IMR-90 (cell line): ENCODE data around the gene RPL21. TPM values are rescaled to one million over a fixed set of nuclear protein-coding genes. Genes with fewer than 3 reads are reported as not detected.

Experiments
- ATAC-seq: fragments of 200-7000 bp; cut with Tn5 transposase; 2 replicates; pipeline ENCODE4 v1.9.1; 2020; ENCODE audit warnings: low read depth, mild to moderate bottlenecking, moderate library complexity
- BruUV-seq: library from RNA; stranded (reverse); fragments of 400-500 nt; replicated peaks from 2 replicates; lab custom pipeline; 2021; lab: Mats Ljungman, UMichigan
- CTCF ChIA-PET: fragments of 300-600 bp; formaldehyde crosslinking; extraction: SDS; loops from one replicate; lab custom pipeline; 2021; ENCODE audit warnings: antibody characterized with exemption; lab: Yijun Ruan, JAX
- POLR2A ChIA-PET: fragments of 300-600 bp; sonication (Branson Sonifier 250); formaldehyde crosslinking; loops from one replicate; lab custom pipeline; 2022; ENCODE audit warnings: antibody characterized with exemption; ENCODE audit not compliant: unreplicated experiment; lab: Charles Lee
- DNase-seq: peaks from one replicate; pipeline ENCODE4 v3.0.0; 2013
- H2AFZ ChIP-seq: replicated peaks from 2 replicates; pipeline ENCODE3; 2013; ENCODE audit warnings: low read length, mild to moderate bottlenecking; ENCODE audit not compliant: poor library complexity
- H2AK5ac ChIP-seq: 2 replicates; pipeline ENCODE4 v1.6.1; 2013; ENCODE audit warnings: low read depth, low read length, inconsistent platforms
- H2AK9ac ChIP-seq: replicated peaks from 2 replicates; pipeline ENCODE3; 2013; ENCODE audit warnings: mild to moderate bottlenecking, low read depth, low read length, moderate library complexity; ENCODE audit not compliant: poor library complexity
- H2BK120ac ChIP-seq: 2 replicates; pipeline ENCODE4 v1.6.1; 2013; ENCODE audit warnings: low read depth, low read length, inconsistent platforms
- H2BK15ac ChIP-seq: 3 replicates; pipeline ENCODE4 v1.6.1; 2013; ENCODE audit warnings: low read depth, low read length, inconsistent platforms
- H2BK20ac ChIP-seq: 2 replicates; pipeline ENCODE4 v1.6.1; 2013; ENCODE audit warnings: low read depth, mild to moderate bottlenecking, inconsistent platforms, low read length, moderate library complexity
- H2BK5ac ChIP-seq: 2 replicates; pipeline ENCODE4 v1.6.1; 2013; ENCODE audit warnings: mild to moderate bottlenecking, low read depth, low read length, inconsistent platforms; ENCODE audit not compliant: poor library complexity, severe bottlenecking
- H3K14ac ChIP-seq: replicated peaks from 2 replicates; pipeline ENCODE4 v1.6.1; 2013; ENCODE audit warnings: low read depth, low read length, inconsistent platforms
- H3K18ac ChIP-seq: 2 replicates; pipeline ENCODE4 v1.6.1; 2013; ENCODE audit warnings: low read depth, low read length, control low read depth
- H3K23ac ChIP-seq: 2 replicates; pipeline ENCODE4 v1.6.1; 2013; ENCODE audit warnings: low read depth, low read length, inconsistent platforms
- H3K27ac ChIP-seq: 2 replicates; pipeline ENCODE4 v1.5.1; 2013; ENCODE audit warnings: mild to moderate bottlenecking, control low read depth, low read length; ENCODE audit not compliant: insufficient read depth
- H3K27me3 ChIP-seq: 2 replicates; pipeline ENCODE4 v1.6.1; 2013; ENCODE audit warnings: low read length; ENCODE audit not compliant: control insufficient read depth, insufficient read depth
- H3K36me3 ChIP-seq: 2 replicates; pipeline ENCODE4 v1.6.1; 2013; ENCODE audit warnings: low read length, mixed read lengths; ENCODE audit not compliant: control insufficient read depth, insufficient read depth
- H3K4ac ChIP-seq: 2 replicates; pipeline ENCODE4 v1.6.1; 2013; ENCODE audit warnings: low read depth, low read length, inconsistent platforms
- H3K4me1 ChIP-seq: 2 replicates; pipeline ENCODE4 v1.6.1; 2013; ENCODE audit warnings: low read length, mixed read lengths; ENCODE audit not compliant: control insufficient read depth, insufficient read depth
- H3K4me2 ChIP-seq: 2 replicates; pipeline ENCODE4 v1.6.1; 2013; ENCODE audit warnings: low read depth, mild to moderate bottlenecking, control low read depth, low read length, moderate library complexity
- H3K4me3 ChIP-seq: 2 replicates; pipeline ENCODE4 v1.5.1; 2013; ENCODE audit warnings: low read depth, mild to moderate bottlenecking, control low read depth, low read length, moderate library complexity; ENCODE audit not compliant: insufficient read depth
- H3K56ac ChIP-seq: 2 replicates; pipeline ENCODE4 v1.6.1; 2013; ENCODE audit warnings: low read length, inconsistent platforms; ENCODE audit not compliant: insufficient read depth; ENCODE audit errors: extremely low read depth
- H3K79me1 ChIP-seq, 2 experiments: 2 replicates each; pipeline ENCODE4 v1.6.1; 2013; ENCODE audit warnings: low read length in 2 of 2, inconsistent platforms in 1 of 2, low read depth in 1 of 2
- H3K9ac ChIP-seq: 2 replicates; pipeline ENCODE4 v1.6.1; 2013; ENCODE audit warnings: low read depth, low read length, control low read depth
- H3K9me1 ChIP-seq: 2 replicates; pipeline ENCODE4 v1.6.1; 2013; ENCODE audit warnings: low read length, inconsistent platforms; ENCODE audit not compliant: insufficient read depth
- H3K9me3 ChIP-seq: 2 replicates; pipeline ENCODE4 v1.6.1; 2013; ENCODE audit warnings: low read length; ENCODE audit not compliant: control insufficient read depth, insufficient read depth
- H4K20me1 ChIP-seq: 2 replicates; pipeline ENCODE4 v1.6.1; 2013; ENCODE audit warnings: low read length, inconsistent platforms; ENCODE audit not compliant: insufficient read depth
- H4K5ac ChIP-seq: 2 replicates; pipeline ENCODE4 v1.6.1; 2013; ENCODE audit warnings: mild to moderate bottlenecking, low read depth, low read length, control low read depth
- H4K8ac ChIP-seq, 2 experiments: 2 replicates each; pipeline ENCODE4 v1.6.1; 2013; ENCODE audit warnings: low read depth in 2 of 2, low read length in 2 of 2, control low read depth in 1 of 2, inconsistent platforms in 1 of 2
- H4K91ac ChIP-seq: 2 replicates; pipeline ENCODE4 v1.6.1; 2013; ENCODE audit warnings: low read depth, low read length, inconsistent platforms; ENCODE audit not compliant: insufficient read depth
- CEBPB ChIP-seq: IDR thresholded peaks from 2 replicates; pipeline ENCODE4 v1.6.1; 2012; ENCODE audit warnings: low read depth, low read length, improper control_type of control experiment
- CHD1 ChIP-seq: IDR thresholded peaks from 2 replicates; pipeline ENCODE4 v1.6.1; 2012; ENCODE audit warnings: low read depth, low read length, improper control_type of control experiment
- CTCF ChIP-seq: conservative IDR thresholded peaks from 2 replicates; pipeline ENCODE4 v1.5.1; 2012; ENCODE audit warnings: mild to moderate bottlenecking, low read depth, low read length, improper control_type of control experiment
- ELK1 ChIP-seq: fragments of 150-350 bp; IDR thresholded peaks from 2 replicates; pipeline ENCODE4 v1.6.1; 2016; ENCODE audit warnings: low read depth, mild to moderate bottlenecking, low read length, moderate library complexity, borderline replicate concordance
- FOS ChIP-seq: fragments of 150-350 bp; IDR thresholded peaks from 2 replicates; pipeline ENCODE4 v1.6.1; 2016; ENCODE audit warnings: low read depth, low read length
- MAFK ChIP-seq: IDR thresholded peaks from 2 replicates; pipeline ENCODE4 v1.6.1; 2012; ENCODE audit warnings: low read depth, low read length, improper control_type of control experiment
- MAZ ChIP-seq: IDR thresholded peaks from 2 replicates; pipeline ENCODE4 v1.6.1; 2012; ENCODE audit warnings: low read depth, mild to moderate bottlenecking, low read length, improper control_type of control experiment, moderate library complexity, borderline replicate concordance
- MXI1 ChIP-seq: IDR thresholded peaks from 2 replicates; pipeline ENCODE4 v1.6.1; 2012; ENCODE audit warnings: low read depth, mild to moderate bottlenecking, low read length, moderate library complexity, borderline replicate concordance
- NFE2L2 ChIP-seq: fragments of 150-350 bp; IDR thresholded peaks from 2 replicates; pipeline ENCODE4 v1.6.1; 2016; ENCODE audit warnings: low read depth, mild to moderate bottlenecking, low read length
- POLR2A ChIP-seq: IDR thresholded peaks from 2 replicates; pipeline ENCODE4 v1.6.1; 2012; ENCODE audit warnings: mild to moderate bottlenecking, low read depth, low read length
- RCOR1 ChIP-seq: IDR thresholded peaks from 2 replicates; pipeline ENCODE4 v1.6.1; 2012; ENCODE audit warnings: mild to moderate bottlenecking, low read length, improper control_type of control experiment; ENCODE audit not compliant: insufficient replicate concordance
- SMC3 ChIP-seq: fragments of 150-350 bp; IDR thresholded peaks from 2 replicates; pipeline ENCODE4 v1.6.1; 2016; ENCODE audit warnings: low read depth, mild to moderate bottlenecking, antibody characterized with exemption, low read length, moderate library complexity
- USF2 ChIP-seq: fragments of 150-350 bp; IDR thresholded peaks from 2 replicates; pipeline ENCODE4 v1.6.1; 2017; ENCODE audit warnings: mild to moderate bottlenecking, antibody characterized with exemption, low read length, low read depth
- WGBS, 2 experiments: methylation state at CpG; one replicate each; pipeline versions ENCODE4 v1.1.5 to v1.1.7; 2013; ENCODE audit warnings: missing lambda C conversion rate in 2 of 2; ENCODE audit not compliant: insufficient read length in 1 of 2; ENCODE audit errors: extremely low coverage in 2 of 2; 5-methylcytosine and 5-hydroxymethylcytosine counted together
- dilution Hi-C: fragments of 300-500 bp; cut with HindIII; formaldehyde crosslinking; loops from one replicate; pipeline ENCODE4 v1.14.3; 2018; ENCODE audit warnings: low sequenced_read_pairs; ENCODE audit not compliant: unreplicated experiment
- in situ Hi-C: fragments of 300-500 bp; cut with MboI; formaldehyde crosslinking; loops from 3 replicates; pipeline ENCODE4 v1.14.3; 2019; ENCODE audit warnings: low sequenced_read_pairs, inconsistent platforms, mixed read lengths
- intact Hi-C: fragments of 100-400 bp; cut with micrococcal nuclease; formaldehyde crosslinking; loops from 2 replicates; pipeline ENCODE4 v1.10.0; 2022
- polyA plus RNA-seq, 3 experiments: library from polyadenylated mRNA; depleted of rRNA; stranded (reverse); fragments of >200 nt; gene quantifications; 2 replicates each; pipeline ENCODE4 v1.2.3, GENCODE V29; 2012; ENCODE audit warnings: low replicate concordance in 1 of 3
- total RNA-seq: library from RNA; depleted of rRNA; stranded (reverse); fragments of >200 nt; gene quantifications from 2 replicates; pipeline ENCODE4 v1.2.3, GENCODE V29; 2012

The RPL21 gene
- total and polyA plus RNA-seq, 2 of the 4 experiments (the other 2 are of a cell fraction): 912 to 1,160 TPM

- Histone ChIP-seq H3K27ac (no peak overlapping the region), H3K14ac (no peak overlapping the region), H3K18ac (no peak overlapping the region), H4K5ac (no peak overlapping the region), H3K23ac (no peak overlapping the region), H3K4me2 (no peak overlapping the region), H3K4me1 (0 out of 2 replicates have a peak, but pooled peaks cover 3% of the 10 kb centered on the region), H3K36me3 (no peaks in the 10 kb centered on the region), H3K9me1 (no peaks in the 10 kb centered on the region), H3K9me3 (no peaks in the 10 kb centered on the region), H4K91ac (no peak overlapping the region), H4K20me1 (no peaks in the 10 kb centered on the region), H2BK5ac (no peak overlapping the region), H2BK20ac (no peak overlapping the region), H3K4me3 (no peak overlapping the region), H2AK5ac (no peak overlapping the region), H3K79me1 (no peaks in the 10 kb centered on the region), H3K4ac (no peak overlapping the region), H4K8ac (no peak overlapping the region), H2BK120ac (no peak overlapping the region), H2AFZ (no peak overlapping the region), H3K9ac (no peak overlapping the region), H3K27me3 (no peaks in the 10 kb centered on the region), H2AK9ac (no peak overlapping the region), H2BK15ac (no peak overlapping the region), H3K56ac (no peak overlapping the region)
- ChIA-PET CTCF (no interaction called here), POLR2A (no interaction called here)
- TF ChIP-seq NFE2L2 (no peak), POLR2A (no peak), SMC3 (no peak), USF2 (no peak), CTCF (no peak), FOS (no peak), RCOR1 (no peak), MAFK (no peak), ELK1 (no peak), MAZ (no peak), CHD1 (no peak), CEBPB (no peak), MXI1 (no peak)
- intact Hi-C loops (no loop called here), dilution Hi-C loops (no loop called here), in situ Hi-C loops (no loop called here)
- DNase-seq (no peak), ATAC-seq (no peak)
- whole genome bisulfite sequencing, 2 experiments: no CpG with 5 or more reads among the region's 1 CpG
- no TSS peak for BruUV-seq
Measured at GRCh38 chr13:27208514-27208913, 42.8 kb upstream of the RPL21 start.
